ENCODE measurements around the gene UNC13A.

GRCh38 chr19:17688853-17689595 lies 870 bp upstream of the UNC13A start:
- TF ChIP-seq POLR2AphosphoS5 (IDR thresholded peaks at IDR 0.05; ENCODE audit: low read depth, low read length) (no peak), CREB1 (IDR thresholded peaks at IDR 0.05) (no peak), CTCF (IDR thresholded peaks at IDR 0.05; ENCODE audit: control extremely low read depth in 1 of 3, insufficient read depth in 1 of 3, low read depth in 1 of 3, low read length in 3 of 3) (no peak), SP2 (IDR thresholded peaks at IDR 0.05; ENCODE audit: low read length) (no peak), POLR2A (IDR thresholded peaks at IDR 0.05; ENCODE audit: control extremely low read depth in 1 of 2, low read depth in 2 of 2, low read length in 2 of 2) (no peak)
